ENCODE data around the gene SLC18B1. TPM values are rescaled to one million over a fixed set of nuclear protein-coding genes. Genes with fewer than 3 reads are reported as not detected.

SLC18B1 gene
- total RNA-seq, 1 experiment from 2014 or later, result 24.1 TPM

DNA sequence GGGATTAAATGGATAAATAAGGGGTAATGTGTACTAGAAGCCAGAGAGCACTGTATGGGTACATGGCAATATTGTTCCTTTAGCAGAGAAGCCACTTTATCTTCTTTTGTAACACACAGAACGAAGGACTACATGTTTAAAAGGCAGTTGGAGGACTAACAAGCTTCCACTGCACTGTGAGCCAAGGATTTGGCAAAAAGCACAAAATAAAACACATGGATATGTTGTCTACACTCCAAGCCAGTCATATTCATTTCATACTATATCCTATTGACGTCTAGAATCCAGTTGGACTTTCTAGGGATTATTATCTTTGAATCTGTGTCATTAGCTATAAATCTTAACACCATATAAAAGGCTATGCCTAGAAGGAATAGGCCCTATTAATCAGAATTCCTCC, 3.0 kb downstream of the SLC18B1 start (continued):
- TF ChIP-seq, protein P1, sequence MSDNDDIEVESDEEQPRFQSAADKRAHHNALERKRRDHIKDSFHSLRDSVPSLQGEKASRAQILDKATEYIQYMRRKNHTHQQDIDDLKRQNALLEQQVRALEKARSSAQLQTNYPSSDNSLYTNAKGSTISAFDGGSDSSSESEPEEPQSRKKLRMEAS (CRISPR knock-in tag; IDR thresholded peaks at IDR 0.05), result no peak
- TF ChIP-seq, protein P2, sequence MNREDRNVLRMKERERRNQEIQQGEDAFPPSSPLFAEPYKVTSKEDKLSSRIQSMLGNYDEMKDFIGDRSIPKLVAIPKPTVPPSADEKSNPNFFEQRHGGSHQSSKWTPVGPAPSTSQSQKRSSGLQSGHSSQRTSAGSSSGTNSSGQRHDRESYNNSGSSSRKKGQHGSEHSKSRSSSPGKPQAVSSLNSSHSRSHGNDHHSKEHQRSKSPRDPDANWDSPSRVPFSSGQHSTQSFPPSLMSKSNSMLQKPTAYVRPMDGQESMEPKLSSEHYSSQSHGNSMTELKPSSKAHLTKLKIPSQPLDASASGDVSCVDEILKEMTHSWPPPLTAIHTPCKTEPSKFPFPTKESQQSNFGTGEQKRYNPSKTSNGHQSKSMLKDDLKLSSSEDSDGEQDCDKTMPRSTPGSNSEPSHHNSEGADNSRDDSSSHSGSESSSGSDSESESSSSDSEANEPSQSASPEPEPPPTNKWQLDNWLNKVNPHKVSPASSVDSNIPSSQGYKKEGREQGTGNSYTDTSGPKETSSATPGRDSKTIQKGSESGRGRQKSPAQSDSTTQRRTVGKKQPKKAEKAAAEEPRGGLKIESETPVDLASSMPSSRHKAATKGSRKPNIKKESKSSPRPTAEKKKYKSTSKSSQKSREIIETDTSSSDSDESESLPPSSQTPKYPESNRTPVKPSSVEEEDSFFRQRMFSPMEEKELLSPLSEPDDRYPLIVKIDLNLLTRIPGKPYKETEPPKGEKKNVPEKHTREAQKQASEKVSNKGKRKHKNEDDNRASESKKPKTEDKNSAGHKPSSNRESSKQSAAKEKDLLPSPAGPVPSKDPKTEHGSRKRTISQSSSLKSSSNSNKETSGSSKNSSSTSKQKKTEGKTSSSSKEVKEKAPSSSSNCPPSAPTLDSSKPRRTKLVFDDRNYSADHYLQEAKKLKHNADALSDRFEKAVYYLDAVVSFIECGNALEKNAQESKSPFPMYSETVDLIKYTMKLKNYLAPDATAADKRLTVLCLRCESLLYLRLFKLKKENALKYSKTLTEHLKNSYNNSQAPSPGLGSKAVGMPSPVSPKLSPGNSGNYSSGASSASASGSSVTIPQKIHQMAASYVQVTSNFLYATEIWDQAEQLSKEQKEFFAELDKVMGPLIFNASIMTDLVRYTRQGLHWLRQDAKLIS (CRISPR knock-in tag; IDR thresholded peaks at IDR 0.05; ENCODE audit: borderline replicate concordance), result no peak
- no peak for TF ChIP-seq ZNF121 (CRISPR knock-in tag; IDR thresholded peaks at IDR 0.05)
- TF ChIP-seq CBFB (CRISPR knock-in tag; IDR thresholded peaks at IDR 0.05; ENCODE audit: low read depth), result no peak

DNA sequence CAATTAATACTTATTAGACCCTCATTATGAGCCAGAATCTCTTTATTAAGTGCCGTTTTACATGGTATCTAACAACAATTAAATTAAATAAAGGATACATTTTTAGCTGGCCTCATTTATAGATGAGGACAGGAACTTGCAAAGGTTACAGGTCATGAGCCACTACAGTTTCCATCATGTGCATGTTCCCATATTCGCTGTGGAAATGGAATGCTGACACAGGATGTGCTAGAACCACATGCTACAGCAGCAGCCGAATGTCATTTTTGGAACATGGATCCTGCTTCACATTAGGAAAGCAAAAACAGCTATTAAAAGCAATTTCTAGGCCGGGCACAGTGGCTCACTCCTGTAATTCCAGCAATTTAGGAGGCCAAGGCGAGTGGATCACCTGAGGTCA, 5.9 kb downstream of the SLC18B1 start:
- H3K4me3 Mint-ChIP-seq, result no peak overlapping the region
- H3K27me3 Mint-ChIP-seq (ENCODE audit: low read depth), result no peaks in the 10 kb centered on the region
- ATAC-seq (no peak), DNase-seq (ENCODE audit: low spot score) (no peak)
- peaks cover 48% of the 10 kb centered on the region for H3K36me3 Mint-ChIP-seq
- H3K9me3 Mint-ChIP-seq, result no peaks in the 10 kb centered on the region
- no peak overlapping the region for H3K27ac Mint-ChIP-seq
- H3K4me1 Mint-ChIP-seq, result peaks cover 2% of the 10 kb centered on the region
- POLR2A ChIA-PET, result no interaction called here
- CTCF ChIA-PET, result no interaction called here
- TF ChIP-seq OVOL2 (CRISPR knock-in tag; IDR thresholded peaks at IDR 0.05; ENCODE audit: borderline replicate concordance) (no peak), RORB (CRISPR knock-in tag; IDR thresholded peaks at IDR 0.05) (no peak), GABPB1 (CRISPR knock-in tag; IDR thresholded peaks at IDR 0.05) (no peak), KAT7 (CRISPR knock-in tag; IDR thresholded peaks at IDR 0.05; ENCODE audit: borderline replicate concordance) (no peak), ZNF232 (CRISPR knock-in tag; IDR thresholded peaks at IDR 0.05) (no peak), SMAD4 (CRISPR knock-in tag; IDR thresholded peaks at IDR 0.05) (no peak), ESRRA (CRISPR knock-in tag; IDR thresholded peaks at IDR 0.05; ENCODE audit: borderline replicate concordance) (no peak), ELF4 (CRISPR knock-in tag; IDR thresholded peaks at IDR 0.05; ENCODE audit: low read depth) (no peak), SP1 (CRISPR knock-in tag; conservative IDR thresholded peaks at IDR 0.05) (no peak), NFYB (CRISPR knock-in tag; conservative IDR thresholded peaks at IDR 0.05; ENCODE audit: low read depth) (no peak), GTF2I (CRISPR knock-in tag; conservative IDR thresholded peaks at IDR 0.05) (no peak)
- TF ChIP-seq, protein P3, sequence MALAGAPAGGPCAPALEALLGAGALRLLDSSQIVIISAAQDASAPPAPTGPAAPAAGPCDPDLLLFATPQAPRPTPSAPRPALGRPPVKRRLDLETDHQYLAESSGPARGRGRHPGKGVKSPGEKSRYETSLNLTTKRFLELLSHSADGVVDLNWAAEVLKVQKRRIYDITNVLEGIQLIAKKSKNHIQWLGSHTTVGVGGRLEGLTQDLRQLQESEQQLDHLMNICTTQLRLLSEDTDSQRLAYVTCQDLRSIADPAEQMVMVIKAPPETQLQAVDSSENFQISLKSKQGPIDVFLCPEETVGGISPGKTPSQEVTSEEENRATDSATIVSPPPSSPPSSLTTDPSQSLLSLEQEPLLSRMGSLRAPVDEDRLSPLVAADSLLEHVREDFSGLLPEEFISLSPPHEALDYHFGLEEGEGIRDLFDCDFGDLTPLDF (CRISPR knock-in tag; IDR thresholded peaks at IDR 0.05), result no peak
- TF ChIP-seq, protein P4, sequence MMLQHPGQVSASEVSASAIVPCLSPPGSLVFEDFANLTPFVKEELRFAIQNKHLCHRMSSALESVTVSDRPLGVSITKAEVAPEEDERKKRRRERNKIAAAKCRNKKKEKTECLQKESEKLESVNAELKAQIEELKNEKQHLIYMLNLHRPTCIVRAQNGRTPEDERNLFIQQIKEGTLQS (CRISPR knock-in tag; conservative IDR thresholded peaks at IDR 0.05), result no peak
- TF ChIP-seq, protein P5, sequence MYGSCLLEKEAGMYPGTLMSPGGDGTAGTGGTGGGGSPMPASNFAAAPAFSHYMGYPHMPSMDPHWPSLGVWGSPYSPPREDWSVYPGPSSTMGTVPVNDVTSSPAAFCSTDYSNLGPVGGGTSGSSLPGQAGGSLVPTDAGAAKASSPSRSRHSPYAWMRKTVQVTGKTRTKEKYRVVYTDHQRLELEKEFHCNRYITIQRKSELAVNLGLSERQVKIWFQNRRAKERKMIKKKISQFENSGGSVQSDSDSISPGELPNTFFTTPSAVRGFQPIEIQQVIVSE (CRISPR knock-in tag; IDR thresholded peaks at IDR 0.05; ENCODE audit: borderline replicate concordance), result no peak
- TF ChIP-seq, protein P6, sequence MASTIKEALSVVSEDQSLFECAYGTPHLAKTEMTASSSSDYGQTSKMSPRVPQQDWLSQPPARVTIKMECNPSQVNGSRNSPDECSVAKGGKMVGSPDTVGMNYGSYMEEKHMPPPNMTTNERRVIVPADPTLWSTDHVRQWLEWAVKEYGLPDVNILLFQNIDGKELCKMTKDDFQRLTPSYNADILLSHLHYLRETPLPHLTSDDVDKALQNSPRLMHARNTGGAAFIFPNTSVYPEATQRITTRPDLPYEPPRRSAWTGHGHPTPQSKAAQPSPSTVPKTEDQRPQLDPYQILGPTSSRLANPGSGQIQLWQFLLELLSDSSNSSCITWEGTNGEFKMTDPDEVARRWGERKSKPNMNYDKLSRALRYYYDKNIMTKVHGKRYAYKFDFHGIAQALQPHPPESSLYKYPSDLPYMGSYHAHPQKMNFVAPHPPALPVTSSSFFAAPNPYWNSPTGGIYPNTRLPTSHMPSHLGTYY (CRISPR knock-in tag; IDR thresholded peaks at IDR 0.05), result no peak
- TF ChIP-seq, protein P7, sequence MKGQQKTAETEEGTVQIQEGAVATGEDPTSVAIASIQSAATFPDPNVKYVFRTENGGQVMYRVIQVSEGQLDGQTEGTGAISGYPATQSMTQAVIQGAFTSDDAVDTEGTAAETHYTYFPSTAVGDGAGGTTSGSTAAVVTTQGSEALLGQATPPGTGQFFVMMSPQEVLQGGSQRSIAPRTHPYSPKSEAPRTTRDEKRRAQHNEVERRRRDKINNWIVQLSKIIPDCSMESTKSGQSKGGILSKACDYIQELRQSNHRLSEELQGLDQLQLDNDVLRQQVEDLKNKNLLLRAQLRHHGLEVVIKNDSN (CRISPR knock-in tag; IDR thresholded peaks at IDR 0.05), result no peak
- TF ChIP-seq, protein P8, sequence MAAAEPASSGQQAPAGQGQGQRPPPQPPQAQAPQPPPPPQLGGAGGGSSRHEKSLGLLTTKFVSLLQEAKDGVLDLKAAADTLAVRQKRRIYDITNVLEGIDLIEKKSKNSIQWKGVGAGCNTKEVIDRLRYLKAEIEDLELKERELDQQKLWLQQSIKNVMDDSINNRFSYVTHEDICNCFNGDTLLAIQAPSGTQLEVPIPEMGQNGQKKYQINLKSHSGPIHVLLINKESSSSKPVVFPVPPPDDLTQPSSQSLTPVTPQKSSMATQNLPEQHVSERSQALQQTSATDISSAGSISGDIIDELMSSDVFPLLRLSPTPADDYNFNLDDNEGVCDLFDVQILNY (CRISPR knock-in tag; IDR thresholded peaks at IDR 0.05), result no peak
